Hematopoietic multipotent progenitor cell treated with erythropoietin and hydrocortisone succinate and interleukin-3 and kit ligand, for 6 days (in vitro differentiated cells): ENCODE data around the gene SEPTIN8.
"Not testable (repeated sequence)": the region's sequence is repeated elsewhere in the genome, so short reads cannot be mapped to it uniquely, and the experiment has no call there.

Experiments used
- DNase-seq: peaks from one replicate; pipeline ENCODE4 v3.0.0-alpha.2; 2015

The SEPTIN8 gene

GRCh38 chr5:132812781-132813598 lies 36.0 kb upstream of the SEPTIN8 start, which contains the start of gene SOWAHA:
TSS of gene SOWAHA (plus strand) at chr5:132813302. CDS start at chr5:132813622, 320 bp downstream.
- DNase-seq = no peak

- no peak for DNase-seq
These were observed 35.2 kb upstream of the SEPTIN8 start for GRCh38 chr5:132812123-132812765.

- DNase-seq = no peak
These were observed 33.6 kb upstream of the SEPTIN8 start for GRCh38 chr5:132810605-132811004.

- no peak for DNase-seq
These were observed 31.8 kb upstream of the SEPTIN8 start for GRCh38 chr5:132808866-132809265.

- DNase-seq = no peak
These were observed 31.4 kb upstream of the SEPTIN8 start for GRCh38 chr5:132808448-132808847.

- peak; percentile 63 for DNase-seq
These were observed 30.3 kb upstream of the SEPTIN8 start for GRCh38 chr5:132807163-132807838.

GRCh38 chr5:132806804-132807162 lies 29.7 kb upstream of the SEPTIN8 start:
- DNase-seq = not testable (repeated sequence)

- DNase-seq = not testable (repeated sequence)
These were observed 28.8 kb upstream of the SEPTIN8 start for GRCh38 chr5:132805872-132806271.

GRCh38 chr5:132804219-132804618 lies 27.2 kb upstream of the SEPTIN8 start:
- not testable (repeated sequence) for DNase-seq

- not testable (repeated sequence) for DNase-seq
These were observed 25.6 kb upstream of the SEPTIN8 start for GRCh38 chr5:132802685-132803066.

GRCh38 chr5:132802044-132802684 lies 25.1 kb upstream of the SEPTIN8 start:
- no peak for DNase-seq

GRCh38 chr5:132800545-132800944 lies 23.5 kb upstream of the SEPTIN8 start:
- no peak for DNase-seq

- DNase-seq = no peak
These were observed 22.4 kb upstream of the SEPTIN8 start for GRCh38 chr5:132799392-132799791.

GRCh38 chr5:132797651-132798050 lies 20.6 kb upstream of the SEPTIN8 start:
- DNase-seq = no peak

GRCh38 chr5:132791026-132791425 lies 14.0 kb upstream of the SEPTIN8 start:
- no peak for DNase-seq

- DNase-seq = peak; percentile 32
These were observed 13.3 kb upstream of the SEPTIN8 start for GRCh38 chr5:132790201-132790865.

GRCh38 chr5:132788990-132789886 lies 12.2 kb upstream of the SEPTIN8 start:
- DNase-seq = no peak

GRCh38 chr5:132788508-132788907 lies 11.5 kb upstream of the SEPTIN8 start:
- DNase-seq = peak; percentile 50

- DNase-seq = no peak
These were observed 10.0 kb upstream of the SEPTIN8 start for GRCh38 chr5:132787076-132787475.

- DNase-seq = no peak
These were observed 8.8 kb upstream of the SEPTIN8 start for GRCh38 chr5:132785864-132786263.

- no peak for DNase-seq
These were observed 8.3 kb upstream of the SEPTIN8 start for GRCh38 chr5:132785365-132785764.

GRCh38 chr5:132782101-132782500 lies 5.1 kb upstream of the SEPTIN8 start:
- no peak for DNase-seq
